K562 (cell line): ENCODE measurements around the gene SERPINH1. TPM values are rescaled to one million over a fixed set of nuclear protein-coding genes. Genes with fewer than 3 reads are reported as not detected.

Source experiments
- BRF1 ChIP-seq: IDR thresholded peaks from 3 replicates; pipeline ENCODE4 v1.6.1; 2011; ENCODE audit warnings: borderline replicate concordance, mild to moderate bottlenecking; ENCODE audit not compliant: insufficient read length; ENCODE audit errors: extremely low read depth
- CEBPG ChIP-seq, 3 experiments: fragments of 200-800 bp in 1 of 3; sonication (Bioruptor generic) in 1 of 3; sonication (generic) in 1 of 3; formaldehyde crosslinking in 1 of 3; IDR thresholded peaks in 2 of 3; conservative IDR thresholded peaks in 1 of 3; 2 replicates each; pipeline versions ENCODE4 v1.6.1 to v1.8.0; 2016 to 2022; ENCODE audit warnings: missing compliant biosample characterization in 2 of 3, missing genetic modification characterization in 2 of 3, mild to moderate bottlenecking in 1 of 3, missing genetic modification reagents in 1 of 3
- CREBBP ChIP-seq: IDR thresholded peaks from one replicate; pipeline ENCODE4 v1.6.1; 2012; ENCODE audit warnings: low read depth, mild to moderate bottlenecking, control low read depth, inconsistent platforms, low read length
- CTBP1 ChIP-seq: fragments of 450-650 bp; IDR thresholded peaks from 2 replicates; pipeline ENCODE4 v1.6.1; 2016; ENCODE audit warnings: borderline replicate concordance
- EWSR1 ChIP-seq: fragments of 450-650 bp; IDR thresholded peaks from 2 replicates; pipeline ENCODE4 v1.6.1; 2018; ENCODE audit warnings: borderline replicate concordance, mild to moderate bottlenecking, low read depth, moderate library complexity; ENCODE audit not compliant: partially characterized antibody
- GATAD2A ChIP-seq: fragments of 450-650 bp; IDR thresholded peaks from 2 replicates; pipeline ENCODE4 v1.6.1; 2017
- HMG20A ChIP-seq: fragments of 450-650 bp; formaldehyde crosslinking; conservative IDR thresholded peaks from 2 replicates; pipeline ENCODE4 v1.4.0; 2020; ENCODE audit warnings: mild to moderate bottlenecking, mixed read lengths
- HNRNPL ChIP-seq: fragments of 200-400 bp; formaldehyde crosslinking; IDR thresholded peaks from 2 replicates; pipeline ENCODE4 v1.6.1; 2017; ENCODE audit warnings: low read depth, mild to moderate bottlenecking, low read length
- IRF2 ChIP-seq: sonication (generic); formaldehyde crosslinking; IDR thresholded peaks from 2 replicates; pipeline ENCODE4 v1.8.1; 2022; ENCODE audit warnings: mild to moderate bottlenecking, missing genetic modification reagents
- KDM4B ChIP-seq, 2 experiments: fragments of 450-650 bp in 1 of 2; sonication (generic) in 1 of 2; IDR thresholded peaks; 2 replicates each; pipeline ENCODE4 v1.6.1; 2016 to 2017; ENCODE audit warnings: borderline replicate concordance in 2 of 2, antibody characterized with exemption in 1 of 2, low read depth in 1 of 2, mild to moderate bottlenecking in 1 of 2
- MTF1 ChIP-seq: fragments of 250-450 bp; sonication (Bioruptor Pico); IDR thresholded peaks from 2 replicates; pipeline ENCODE4 v1.9.0; 2021; ENCODE audit warnings: moderate library complexity, mild to moderate bottlenecking, inconsistent platforms, borderline replicate concordance
- OTX1 ChIP-seq: fragments of 450-650 bp; formaldehyde crosslinking; IDR thresholded peaks from 2 replicates; pipeline ENCODE4 v1.4.0; 2022; ENCODE audit warnings: mild to moderate bottlenecking
- SIN3B ChIP-seq: fragments of 450-650 bp; IDR thresholded peaks from 2 replicates; pipeline ENCODE4 v1.6.1; 2017; ENCODE audit warnings: low read depth, mild to moderate bottlenecking, moderate library complexity
- SMAD2 ChIP-seq: fragments of 150-350 bp; IDR thresholded peaks from 2 replicates; pipeline ENCODE4 v1.6.1; 2014; ENCODE audit warnings: low read depth, mild to moderate bottlenecking, low read length
- SRSF1 ChIP-seq: fragments of 200-400 bp; formaldehyde crosslinking; IDR thresholded peaks from 2 replicates; pipeline ENCODE4 v1.6.1; 2017; ENCODE audit warnings: mild to moderate bottlenecking, low read depth, low read length, moderate library complexity
- TAL1 ChIP-seq: fragments of 450-650 bp; IDR thresholded peaks from 2 replicates; pipeline ENCODE4 v1.6.1; 2016; ENCODE audit warnings: mild to moderate bottlenecking
- TFAM ChIP-seq: fragments of 250-450 bp; sonication (Bioruptor Pico); conservative IDR thresholded peaks from 2 replicates; pipeline ENCODE4 v1.5.0; 2021; ENCODE audit warnings: mild to moderate bottlenecking, moderate library complexity
- U2AF2 ChIP-seq: fragments of 200-400 bp; formaldehyde crosslinking; optimal IDR thresholded peaks from 2 replicates; pipeline ENCODE3; 2017; ENCODE audit warnings: low read depth, mild to moderate bottlenecking, low read length
- USF2 ChIP-seq: sonication (generic); formaldehyde crosslinking; IDR thresholded peaks from 2 replicates; pipeline ENCODE4 v1.5.0; 2020; ENCODE audit warnings: missing genetic modification reagents
- ZBTB34 ChIP-seq: fragments of 250-450 bp; sonication (Bioruptor Pico); IDR thresholded peaks from 2 replicates; pipeline ENCODE4 v1.8.0; 2021; ENCODE audit warnings: mild to moderate bottlenecking, moderate library complexity
- ZNF282 ChIP-seq: sonication (generic); formaldehyde crosslinking; IDR thresholded peaks from 2 replicates; pipeline ENCODE4 v1.8.1; 2023; ENCODE audit warnings: missing genetic modification reagents
- ZNF551 ChIP-seq: fragments of 250-450 bp; sonication (Bioruptor Pico); IDR thresholded peaks from 2 replicates; pipeline ENCODE4 v1.5.0; 2021; ENCODE audit warnings: mild to moderate bottlenecking, moderate library complexity
- ZNF586 ChIP-seq: fragments of 450-650 bp; formaldehyde crosslinking; conservative IDR thresholded peaks from 2 replicates; pipeline ENCODE4 v1.4.0; 2020; ENCODE audit warnings: mild to moderate bottlenecking, moderate library complexity
- ZNF655 ChIP-seq: fragments of 250-450 bp; sonication (Bioruptor Pico); IDR thresholded peaks from 2 replicates; pipeline ENCODE4 v1.5.0; 2021
- ZNF707 ChIP-seq: fragments of 250-450 bp; sonication (Bioruptor Pico); conservative IDR thresholded peaks from 2 replicates; pipeline ENCODE4 v1.8.0; 2022; ENCODE audit warnings: inconsistent platforms, mild to moderate bottlenecking, moderate library complexity
- polyA plus RNA-seq, 8 experiments: library from polyadenylated mRNA; depleted of rRNA in 4 of 8; stranded (reverse) in 5 of 8; unstranded in 3 of 8; fragments of >200 nt; fragmentation: Nextera tagmentation in 2 of 8; fragmentation: Illumina TruSeq in 1 of 8; extraction: Ambion mirVana in 2 of 8; extraction: Trizol in 1 of 8; gene quantifications; 2 replicates each; pipeline versions ENCODE4 v1.2.1 to v1.2.3, GENCODE V29; 2011 to 2014; ENCODE audit warnings: inconsistent platforms in 1 of 8, missing spikeins in 1 of 8
- total RNA-seq, 7 experiments: library from RNA; depleted of rRNA in 6 of 7; stranded (reverse); fragments of >200 nt in 6 of 7; fragmentation: Illumina TruSeq in 2 of 7; extraction: Trizol in 2 of 7; gene quantifications; 2 replicates each; pipeline versions ENCODE4 v1.2.1 to v1.2.3, GENCODE V29; 2011 to 2021; ENCODE audit warnings: low replicate concordance in 1 of 7

SERPINH1 gene
- total and polyA plus RNA-seq, 9 of the 15 experiments (the other 6 are each of a cell fraction or from before 2014, with no cell fraction given), result 2.8 to 106 (median 67.9) TPM

GRCh38 chr11:75525433-75526191 lies 36.4 kb upstream of the SERPINH1 start, which contains the start of gene GDPD5 (continued):
- TF ChIP-seq CEBPG (CRISPR knock-in tag; IDR thresholded peaks at IDR 0.05) (no peak), CEBPG (tag; conservative IDR thresholded peaks at IDR 0.05 in 1 of 2, IDR thresholded peaks at IDR 0.05 in 1 of 2) (no peak), MTF1 (CRISPR knock-in tag) (no peak), ZNF707 (no peak), GATAD2A (no peak), SRSF1 (no peak), U2AF2 (no peak), USF2 (CRISPR knock-in tag) (no peak), BRF1 (no peak), ZNF551 (CRISPR knock-in tag) (no peak), ZNF655 (CRISPR knock-in tag) (no peak), KDM4B (IDR thresholded peaks at IDR 0.05; ENCODE audit: borderline replicate concordance in 2 of 2, low read depth in 1 of 2) (no peak), CREBBP (no peak), HMG20A (CRISPR knock-in tag) (no peak), ZNF586 (CRISPR knock-in tag) (no peak), SMAD2 (no peak), ZBTB34 (CRISPR knock-in tag) (no peak), HNRNPL (no peak), CTBP1 (peak; percentile 82), ZNF282 (peak; percentile 49; the same call in 1 of the 2 replicates), IRF2 (no peak), SIN3B (peak; percentile 42; the same call in 1 of the 2 replicates), TAL1 (no peak), EWSR1 (no peak), OTX1 (no peak), TFAM (no peak)
